HepG2 (cell line): ENCODE data around the gene ZDHHC18. TPM values are rescaled to one million over a fixed set of nuclear protein-coding genes. Genes with fewer than 3 reads are reported as not detected.
A peak's percentile ranks its signal among the peaks of the same experiment; 100 is the strongest.

Source experiments
- ATF6 ChIP-seq: sonication (generic); formaldehyde crosslinking; conservative IDR thresholded peaks from 2 replicates; pipeline ENCODE4 v1.4.0; 2020; ENCODE audit warnings: missing genetic modification reagents
- CBFB ChIP-seq: sonication (generic); formaldehyde crosslinking; IDR thresholded peaks from 2 replicates; pipeline ENCODE4 v1.4.0; 2020; ENCODE audit warnings: missing genetic modification reagents
- CREB1 ChIP-seq, 2 experiments: fragments of 450-650 bp in 1 of 2; IDR thresholded peaks; 2 replicates each; pipeline ENCODE4 v1.6.1; 2016 to 2017; ENCODE audit warnings: control low read depth in 1 of 2, mild to moderate bottlenecking in 1 of 2, missing compliant biosample characterization in 1 of 2, missing genetic modification characterization in 1 of 2
- FOXA1 ChIP-seq, 2 experiments: fragments of 450-650 bp in 1 of 2; sonication (generic) in 1 of 2; formaldehyde crosslinking in 1 of 2; IDR thresholded peaks; 2 replicates each; pipeline versions ENCODE4 v1.4.0 to v1.6.1; 2016 to 2020; ENCODE audit warnings: missing genetic modification reagents in 1 of 2
- FOXJ3 ChIP-seq: sonication (generic); formaldehyde crosslinking; IDR thresholded peaks from 2 replicates; pipeline ENCODE4 v1.4.0; 2020; ENCODE audit warnings: missing genetic modification reagents, mild to moderate bottlenecking, borderline replicate concordance
- GATAD1 ChIP-seq: IDR thresholded peaks from 2 replicates; pipeline ENCODE4 v1.6.1; 2016; ENCODE audit warnings: missing genetic modification reagents, missing compliant biosample characterization
- HDAC2 ChIP-seq: sonication (generic); formaldehyde crosslinking; IDR thresholded peaks from 2 replicates; pipeline ENCODE4 v1.4.0; 2020; ENCODE audit warnings: missing genetic modification reagents
- HHEX ChIP-seq: IDR thresholded peaks from 2 replicates; pipeline ENCODE4 v1.6.1; 2016; ENCODE audit warnings: control low read depth
- IRF1 ChIP-seq: sonication (generic); formaldehyde crosslinking; IDR thresholded peaks from 2 replicates; pipeline ENCODE4 v1.4.0; 2020; ENCODE audit warnings: low read depth, mild to moderate bottlenecking, missing genetic modification reagents
- JUN ChIP-seq: sonication (generic); formaldehyde crosslinking; IDR thresholded peaks from 2 replicates; pipeline ENCODE4 v1.4.0; 2020; ENCODE audit warnings: mild to moderate bottlenecking, missing genetic modification reagents
- KDM1A ChIP-seq: IDR thresholded peaks from 2 replicates; pipeline ENCODE4 v1.6.1; 2016; ENCODE audit warnings: missing compliant biosample characterization
- NR2F6 ChIP-seq, 2 experiments: IDR thresholded peaks; 2 replicates each; pipeline ENCODE4 v1.6.1; 2016; ENCODE audit warnings: antibody characterized with exemption in 1 of 2, mild to moderate bottlenecking in 1 of 2
- PAWR ChIP-seq: sonication (generic); formaldehyde crosslinking; IDR thresholded peaks from 2 replicates; pipeline ENCODE4 v1.4.0; 2020; ENCODE audit warnings: missing genetic modification reagents, mild to moderate bottlenecking, borderline replicate concordance
- PHB2 ChIP-seq: fragments of 450-650 bp; IDR thresholded peaks from 2 replicates; pipeline ENCODE4 v1.6.1; 2018; ENCODE audit not compliant: partially characterized antibody
- RFXAP ChIP-seq: sonication (generic); formaldehyde crosslinking; IDR thresholded peaks from 2 replicates; pipeline ENCODE4 v1.4.0; 2020; ENCODE audit warnings: missing genetic modification reagents, borderline replicate concordance
- SIX4 ChIP-seq: sonication (generic); formaldehyde crosslinking; IDR thresholded peaks from 2 replicates; pipeline ENCODE4 v1.4.0; 2020; ENCODE audit warnings: missing genetic modification reagents
- TBP ChIP-seq: sonication (generic); formaldehyde crosslinking; IDR thresholded peaks from 2 replicates; pipeline ENCODE4 v1.5.0; 2020; ENCODE audit warnings: missing genetic modification reagents
- TCF7 ChIP-seq: sonication (generic); IDR thresholded peaks from 2 replicates; pipeline ENCODE4 v1.6.1; 2016; ENCODE audit warnings: antibody characterized with exemption, low read depth
- ZBTB26 ChIP-seq: IDR thresholded peaks from 2 replicates; pipeline ENCODE4 v1.6.1; 2016; ENCODE audit warnings: missing compliant biosample characterization, missing genetic modification reagents, borderline replicate concordance
- ZFP36L2 ChIP-seq: sonication (generic); formaldehyde crosslinking; IDR thresholded peaks from 2 replicates; pipeline ENCODE4 v1.4.0; 2020; ENCODE audit warnings: missing genetic modification reagents
- ZMYM3 ChIP-seq: sonication (generic); formaldehyde crosslinking; IDR thresholded peaks from 2 replicates; pipeline ENCODE4 v1.5.1; 2020; ENCODE audit warnings: mild to moderate bottlenecking, missing genetic modification reagents
- ZNF121 ChIP-seq: sonication (generic); formaldehyde crosslinking; IDR thresholded peaks from 2 replicates; pipeline ENCODE4 v1.5.0; 2020; ENCODE audit warnings: mild to moderate bottlenecking, missing genetic modification reagents
- ZNF260 ChIP-seq: sonication (generic); formaldehyde crosslinking; IDR thresholded peaks from 2 replicates; pipeline ENCODE4 v1.4.0; 2020; ENCODE audit warnings: missing genetic modification reagents, low read depth, mild to moderate bottlenecking, borderline replicate concordance
- ZNF460 ChIP-seq: sonication (generic); formaldehyde crosslinking; IDR thresholded peaks from 2 replicates; pipeline ENCODE4 v1.5.1; 2020; ENCODE audit warnings: missing genetic modification reagents, mild to moderate bottlenecking, borderline replicate concordance
- ZNF468 ChIP-seq: sonication (generic); formaldehyde crosslinking; IDR thresholded peaks from 2 replicates; pipeline ENCODE4 v1.8.0; 2022; ENCODE audit warnings: mild to moderate bottlenecking, moderate library complexity, missing genetic modification reagents
- ZNF546 ChIP-seq: sonication (generic); formaldehyde crosslinking; conservative IDR thresholded peaks from 2 replicates; pipeline ENCODE4 v1.8.1; 2023; ENCODE audit warnings: mild to moderate bottlenecking, missing genetic modification reagents
- ZNF577 ChIP-seq: sonication (generic); formaldehyde crosslinking; IDR thresholded peaks from 2 replicates; pipeline ENCODE4 v1.4.0; 2020; ENCODE audit warnings: mild to moderate bottlenecking, low read depth, missing genetic modification reagents, borderline replicate concordance
- polyA plus RNA-seq, 8 experiments: library from polyadenylated mRNA; depleted of rRNA in 3 of 8; stranded (reverse) in 7 of 8; unstranded in 1 of 8; fragments of >200 nt; fragmentation: Illumina TruSeq in 4 of 8; extraction: Trizol in 4 of 8; gene quantifications; 2 replicates each; pipeline versions ENCODE4 v1.2.1 to v1.2.3, GENCODE V29; 2011 to 2016; ENCODE audit warnings: low read depth in 4 of 8, missing spikeins in 1 of 8, mixed read lengths in 1 of 8; ENCODE audit not compliant: insufficient read depth in 1 of 8
- total RNA-seq, 5 experiments: library from RNA; depleted of rRNA; stranded (reverse); fragments of >200 nt; fragmentation: Illumina TruSeq; extraction: Trizol; gene quantifications; 2 replicates each; pipeline ENCODE4 v1.2.3, GENCODE V29; 2016; ENCODE audit warnings: low read depth in 1 of 5

Gene ZDHHC18
- total and polyA plus RNA-seq, 2 of the 13 experiments (the other 11 are each of a cell fraction or from before 2014, with no cell fraction given): 13.2 to 35.3 TPM

- no peak for TF ChIP-seq HHEX (CRISPR knock-in tag)
- TF ChIP-seq TBP: no peak
- no peak for TF ChIP-seq TCF7
- TF ChIP-seq NR2F6 (IDR thresholded peaks at IDR 0.05): no peak
- no peak for TF ChIP-seq NR2F6 (CRISPR knock-in tag; IDR thresholded peaks at IDR 0.05)
- TF ChIP-seq ZNF577 (CRISPR knock-in tag): no peak
- peak; percentile 77; the same call in 1 of the 2 replicates for TF ChIP-seq KDM1A (CRISPR knock-in tag)
- TF ChIP-seq HDAC2 (CRISPR knock-in tag): peak; percentile 44; the same call in 1 of the 2 replicates
- TF ChIP-seq JUN: peak; percentile 43; the same call in 1 of the 2 replicates
- peak; percentile 84 for TF ChIP-seq ZMYM3
- TF ChIP-seq ZNF260: no peak
- TF ChIP-seq SIX4 (CRISPR knock-in tag): no peak
- TF ChIP-seq ZNF546: no peak; the same call in 1 of the 2 replicates
- TF ChIP-seq PAWR (CRISPR knock-in tag): no peak
- TF ChIP-seq PHB2: no peak
- TF ChIP-seq IRF1: no peak
- no peak for TF ChIP-seq CREB1 (IDR thresholded peaks at IDR 0.05)
- peak; percentile 81 for TF ChIP-seq CREB1 (CRISPR knock-in tag; IDR thresholded peaks at IDR 0.05)
- TF ChIP-seq ZBTB26 (CRISPR knock-in tag): 0 out of 2 replicates have a peak, but pooled peaks have one; percentile 18
- TF ChIP-seq FOXJ3 (CRISPR knock-in tag): no peak; the same call in 1 of the 2 replicates
- no peak for TF ChIP-seq ATF6 (CRISPR knock-in tag)
- peak; percentile 65; the same call in 1 of the 2 replicates for TF ChIP-seq ZNF121
- peak; percentile 78 for TF ChIP-seq CBFB (CRISPR knock-in tag)
- no peak for TF ChIP-seq ZNF468 (CRISPR knock-in tag)
- TF ChIP-seq FOXA1 (IDR thresholded peaks at IDR 0.05): no peak
- no peak for TF ChIP-seq FOXA1 (CRISPR knock-in tag; IDR thresholded peaks at IDR 0.05)
- no peak; the same call in 1 of the 2 replicates for TF ChIP-seq ZNF460 (CRISPR knock-in tag)
- TF ChIP-seq ZFP36L2 (CRISPR knock-in tag): 0 out of 2 replicates have a peak, but pooled peaks have one; percentile 80
- TF ChIP-seq GATAD1 (CRISPR knock-in tag): peak; percentile 90
- 0 out of 2 replicates have a peak, but pooled peaks have one; percentile 63 for TF ChIP-seq RFXAP
Observed at GRCh38 chr1:26889551-26890466, 63.3 kb downstream of the ZDHHC18 start, which contains the start of gene GPN2 (continued).
